Epithelial cell of esophagus (primary cell): Measurements from ENCODE around the gene SAGE1.
"Not testable (repeated sequence)": the region's sequence is repeated elsewhere in the genome, so short reads cannot be mapped to it uniquely, and the experiment has no call there.

Experiments
- DNase-seq: peaks from one replicate; pipeline ENCODE4 v3.0.0; 2010; ENCODE audit warnings: low read depth
- H3K4me3 ChIP-seq: 2 replicates; pipeline ENCODE4 v1.5.1; 2011; ENCODE audit warnings: mild to moderate bottlenecking, low read length, control low read depth
- CTCF ChIP-seq: IDR thresholded peaks from 2 replicates; pipeline ENCODE4 v1.5.1; 2011; ENCODE audit warnings: low read depth, mild to moderate bottlenecking, low read length, control low read depth, inconsistent platforms; ENCODE audit not compliant: insufficient read depth; ENCODE audit errors: missing control alignments

The SAGE1 gene

GRCh38 chrX:135893294-135893817, at the start of gene SAGE1, which contains the start of gene CT45A10:
TSS of gene SAGE1 (plus strand) at chrX:135893716. CDS start at chrX:135896243, 2,527 bp downstream.
TSS of gene CT45A10 (minus strand) at chrX:135893444. CDS start at chrX:135885344, 8,100 bp downstream.
- no peak for TF ChIP-seq CTCF
- no peak for DNase-seq
- H3K4me3 ChIP-seq, result no peak within 1 kb of the TSS

- H3K4me3 ChIP-seq, DNase-seq: not testable (repeated sequence)
Observed at GRCh38 chrX:135854438-135854837, 39.1 kb upstream of the SAGE1 start, which contains the start of gene CT45A8. TSS of gene CT45A8 (minus strand) at chrX:135854538. CDS start at chrX:135850783, 3,755 bp downstream.

- DNase-seq, H3K4me3 ChIP-seq: not testable (repeated sequence)
Observed at GRCh38 chrX:135871712-135872111, 21.8 kb upstream of the SAGE1 start, which contains the start of gene CT45A9. TSS of gene CT45A9 (minus strand) at chrX:135871812. CDS start at chrX:135868061, 3,751 bp downstream.

- DNase-seq, H3K4me3 ChIP-seq: not testable (repeated sequence)
Observed at GRCh38 chrX:135882741-135883140, 10.8 kb upstream of the SAGE1 start.

- H3K4me3 ChIP-seq, result not testable (repeated sequence)
Observed at GRCh38 chrX:135888230-135888629, 5.3 kb upstream of the SAGE1 start.

GRCh38 chrX:135888976-135889375, 4.5 kb upstream of the SAGE1 start:
- H3K4me3 ChIP-seq, DNase-seq: not testable (repeated sequence)

More at GRCh38 chrX:135888230-135888629, 5.3 kb upstream of the SAGE1 start:
- DNase-seq, result not testable (repeated sequence)

GRCh38 chrX:135890087-135890585, 3.4 kb upstream of the SAGE1 start:
- no peak for DNase-seq
- no peak overlapping the region for H3K4me3 ChIP-seq
- TF ChIP-seq CTCF, result no peak

- no peak for DNase-seq
- H3K4me3 ChIP-seq, result no peak overlapping the region
- no peak for TF ChIP-seq CTCF
Observed at GRCh38 chrX:135892781-135893180, 735 bp upstream of the SAGE1 start.

- TF ChIP-seq CTCF, result no peak
- no peak for DNase-seq
Observed at GRCh38 chrX:135910251-135910650, 16.7 kb downstream of the SAGE1 start.

GRCh38 chrX:135914404-135914803, 20.9 kb downstream of the SAGE1 start:
- DNase-seq, result no peak
- H3K4me3 ChIP-seq, result no peak overlapping the region
- no peak for TF ChIP-seq CTCF

More at GRCh38 chrX:135910251-135910650, 16.7 kb downstream of the SAGE1 start:
- no peak overlapping the region for H3K4me3 ChIP-seq

- DNase-seq, H3K4me3 ChIP-seq: not testable (repeated sequence)
Observed at GRCh38 chrX:135920516-135920915, 27.0 kb downstream of the SAGE1 start.
